Stimulated activated CD4-positive, alpha-beta T cell treated with anti-CD3 and anti-CD28 coated beads, Interleukin-1b, Interleukin-23, amount 100 ng/mL, for 24 hours (primary cell): ENCODE data around the gene MAGEA4.

Source experiments
- DNase-seq, 4 experiments: peaks; one replicate each; pipeline ENCODE4 v3.0.0-alpha.2; 2020; ENCODE audit warnings: low read depth in 4 of 4, low spot score in 1 of 4

The MAGEA4 gene

DNA sequence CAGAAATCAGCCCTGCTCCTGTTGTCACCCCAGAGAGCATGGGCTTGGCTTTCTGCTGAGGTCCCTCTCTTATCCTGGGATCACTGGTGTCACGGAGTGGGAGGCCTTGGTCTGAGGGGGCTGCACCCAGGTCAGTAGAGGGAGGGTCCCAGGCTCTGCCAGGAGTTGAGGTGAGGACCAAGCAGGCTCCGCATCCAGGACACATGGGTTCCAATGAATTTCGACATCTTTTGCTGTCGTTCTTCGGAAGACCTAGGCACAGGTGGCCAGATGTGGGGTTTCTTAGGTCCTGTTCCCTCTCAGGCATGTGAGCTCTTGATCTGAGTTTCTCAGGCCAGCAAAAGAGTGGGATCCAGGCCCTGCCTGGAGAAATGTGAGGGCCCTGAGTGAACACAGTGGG, 10.0 kb downstream of the MAGEA4 start:
- no peak for DNase-seq

- DNase-seq: no peak
These were observed 11.0 kb downstream of the MAGEA4 start for GRCh38 chrX:151923648-151924047.

DNA sequence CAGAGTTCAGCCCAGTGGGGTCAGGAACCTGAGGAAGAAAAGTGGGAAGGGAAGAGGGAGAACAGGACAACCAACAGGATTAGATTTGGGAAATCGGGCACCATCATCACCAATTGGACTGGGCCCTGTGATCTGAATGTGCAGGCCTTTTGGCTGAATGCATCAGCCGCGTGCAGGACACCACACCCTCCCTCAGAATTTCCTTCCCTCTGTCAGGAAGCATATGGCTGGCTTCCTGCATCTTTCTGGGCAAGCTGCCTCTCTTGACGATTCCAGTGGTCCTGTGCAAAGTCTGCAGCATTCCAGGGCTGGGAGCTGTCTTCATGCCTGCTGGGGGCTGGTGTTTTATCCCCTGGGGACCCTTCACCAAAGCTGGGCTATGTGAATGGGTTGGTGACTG, 16.4 kb downstream of the MAGEA4 start:
- no peak for DNase-seq

DNA sequence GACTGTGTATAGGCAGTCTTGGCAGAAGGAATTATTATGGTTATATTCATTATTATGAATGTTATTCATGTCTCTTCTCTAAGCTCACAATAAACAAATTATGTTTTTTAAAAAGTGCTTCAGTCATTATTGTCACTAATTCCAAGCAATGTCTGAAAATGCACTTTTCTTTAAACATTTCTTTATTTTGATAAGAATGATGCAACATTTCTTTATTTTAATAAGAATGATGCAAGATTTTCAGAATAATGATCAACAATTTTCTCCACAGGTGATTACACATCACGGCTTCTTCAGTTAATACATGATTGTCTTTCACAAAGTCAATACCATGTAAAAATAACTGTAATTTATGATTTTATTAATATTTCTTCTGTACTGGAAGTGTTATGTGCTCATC, 22.7 kb downstream of the MAGEA4 start:
- no peak for DNase-seq

- no peak for DNase-seq
These were observed 25.5 kb downstream of the MAGEA4 start for GRCh38 chrX:151938172-151938571.

- no peak for DNase-seq
These were observed 42.0 kb downstream of the MAGEA4 start for GRCh38 chrX:151954730-151955129.

DNA sequence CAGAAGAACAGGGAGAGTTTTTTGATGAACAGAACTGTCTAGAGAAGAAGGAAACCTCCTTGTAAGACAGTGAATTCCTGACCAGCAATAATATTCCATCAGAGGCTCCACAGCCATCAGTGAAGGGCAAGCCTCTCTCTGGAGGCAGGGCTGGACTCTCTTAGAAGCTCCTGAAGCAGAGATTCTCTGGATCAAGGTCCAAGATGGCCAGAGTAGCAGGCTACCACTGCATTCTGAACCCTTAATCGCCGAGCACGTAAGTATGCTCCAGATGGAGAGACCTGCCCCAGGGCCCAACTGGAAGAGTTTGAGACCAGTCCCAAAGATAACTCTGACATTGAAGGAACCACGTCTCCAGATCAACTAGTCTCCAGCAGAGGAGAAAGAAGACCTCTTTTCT, 45.4 kb downstream of the MAGEA4 start:
- DNase-seq: no peak

GRCh38 chrX:151962034-151962433, 49.3 kb downstream of the MAGEA4 start:
- no peak for DNase-seq

DNA sequence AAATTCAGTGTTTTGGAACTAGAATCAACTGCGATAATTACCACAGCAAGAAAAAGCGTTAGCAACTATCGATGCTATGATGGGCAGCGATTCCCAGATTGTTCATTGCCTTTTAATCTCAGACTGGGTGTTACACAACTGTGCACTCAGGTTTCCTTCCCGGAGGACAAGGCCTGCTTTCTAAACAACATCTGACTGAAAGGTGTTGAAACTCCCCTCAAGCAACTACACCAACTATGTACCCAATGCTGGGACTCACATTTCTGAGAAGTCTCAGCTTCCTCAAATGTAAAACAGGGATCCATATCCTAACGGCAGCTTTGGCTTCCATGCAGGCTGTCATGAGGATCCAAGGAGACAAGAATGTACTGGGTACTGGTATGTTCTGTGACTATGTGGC, 53.5 kb downstream of the MAGEA4 start:
- DNase-seq: no peak

- no peak for DNase-seq
These were observed 57.3 kb downstream of the MAGEA4 start for GRCh38 chrX:151970027-151970426.

DNA sequence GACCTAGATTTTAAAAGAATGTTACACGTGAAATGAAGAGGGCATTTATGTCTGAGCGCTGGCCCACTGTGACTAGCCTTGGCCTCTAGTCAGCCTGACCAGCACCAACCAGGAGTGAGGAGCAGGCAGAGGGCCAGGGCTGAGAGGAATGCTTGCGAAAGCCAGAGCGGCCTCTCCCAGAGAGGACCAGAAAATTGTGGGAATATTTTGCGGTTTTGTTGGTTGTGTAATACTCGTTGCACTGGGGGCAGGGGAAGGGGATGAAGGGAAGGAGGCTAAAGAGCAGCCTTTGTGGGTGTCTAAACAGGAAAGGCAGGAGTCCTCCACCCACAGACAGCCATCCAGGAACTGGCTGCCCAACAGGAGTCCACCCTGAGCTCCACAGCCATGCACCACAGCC, 58.0 kb downstream of the MAGEA4 start:
- DNase-seq: no peak

GRCh38 chrX:151973060-151973661, 60.5 kb downstream of the MAGEA4 start:
- DNase-seq: no peak

DNA sequence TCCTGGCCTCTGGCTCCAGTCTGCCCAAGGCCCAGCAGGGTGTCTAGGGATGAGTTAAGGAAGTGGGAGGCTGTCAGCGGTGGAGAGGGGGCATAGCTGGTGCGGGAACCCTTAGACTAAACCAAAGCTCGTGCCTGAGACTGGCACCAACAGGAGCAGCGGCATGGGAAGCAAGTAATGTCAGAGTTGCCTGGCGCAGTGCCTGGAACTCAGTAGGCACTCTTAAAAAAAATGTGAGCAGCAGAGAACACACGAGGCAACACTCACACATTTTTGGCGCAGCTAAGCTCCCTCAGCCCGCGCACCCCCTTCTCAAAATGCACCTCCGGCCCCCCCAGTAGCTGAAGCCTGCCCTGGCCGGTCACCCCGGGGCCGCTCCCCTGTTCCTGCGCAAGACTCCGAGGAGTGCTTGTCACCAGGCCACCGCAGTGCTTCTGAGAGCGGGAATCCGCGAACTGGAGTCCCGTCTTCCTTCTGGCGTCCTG, 61.2 kb downstream of the MAGEA4 start:
- DNase-seq: no peak
